ENCODE data around the gene UFD1. TPM values are rescaled to one million over a fixed set of nuclear protein-coding genes. Genes with fewer than 3 reads are reported as not detected.

UFD1 gene
- total and polyA plus RNA-seq, 2 of the 13 experiments (the other 11 are each of a cell fraction or from before 2014, with no cell fraction given) = 47.9 to 51.1 TPM

- CTCF ChIA-PET (ENCODE audit: low intra/inter-chr PET ratio, low total read pairs) = no interaction called here
- ATAC-seq = no peak
- no peak overlapping the region for H3K9ac ChIP-seq (ENCODE audit: insufficient read depth, low read depth, low read length)
- BruUV-seq (replicated peaks) = no TSS peak
- no peak for FAIRE-seq
- H4K20me1 ChIP-seq (ENCODE audit: insufficient read depth, low read length) = no peaks in the 10 kb centered on the region
- intact Hi-C loops (cut with micrococcal nuclease; ENCODE audit: unreplicated experiment) (no loop called here), in situ Hi-C loops (cut with HindIII; ENCODE audit: extremely low pct_ligation_motif_present, low pct_unique_long_range_greater_than_20kb) (no loop called here)
- H3K79me2 ChIP-seq (ENCODE audit: insufficient read depth, low read length) = no peaks in the 10 kb centered on the region
- H3K4me3 ChIP-seq (replicated peaks in 1 of 3; ENCODE audit: insufficient read depth in 1 of 3, low read depth in 2 of 3, low read length in 3 of 3) = no peak overlapping the region
- TF ChIP-seq ZBTB34 (CRISPR knock-in tag; IDR thresholded peaks at IDR 0.05) = no peak
- no peak for TF ChIP-seq SIN3A (IDR thresholded peaks at IDR 0.05; ENCODE audit: borderline replicate concordance, low read depth, low read length)
- TF ChIP-seq KMT2B (CRISPR knock-in tag; IDR thresholded peaks at IDR 0.05) = no peak
- TF ChIP-seq ZNF557 (CRISPR knock-in tag; IDR thresholded peaks at IDR 0.05) = no peak
- TF ChIP-seq HHEX (CRISPR knock-in tag; IDR thresholded peaks at IDR 0.05) = no peak
- peaks cover 21 to 71% of the 10 kb centered on the region in 2 experiments; a peak in 4 of 5 replicates for H3K36me3 ChIP-seq (replicated peaks in 1 of 2; ENCODE audit: control insufficient read depth in 1 of 2, insufficient read depth in 2 of 2, low read length in 2 of 2)
- WGBS (ENCODE audit: low lambda C conversion rate) = 97% methylated on average over 6 of the region's 6 CpGs
- no peaks in the 10 kb centered on the region for H3K9me3 ChIP-seq (ENCODE audit: low read length)
- POLR2A ChIA-PET = no interaction called here
- no peak for DNase-seq (ENCODE audit: low spot score)
- no peak overlapping the region for H3K4me2 ChIP-seq (ENCODE audit: low read depth, low read length)
- H2AFZ ChIP-seq (ENCODE audit: low read length) = no peak overlapping the region
- no peak overlapping the region for H3K27ac ChIP-seq (ENCODE audit: extremely low read length, insufficient read depth, low read length)
- no peaks in the 10 kb centered on the region for H3K27me3 ChIP-seq (ENCODE audit: control insufficient read depth in 1 of 2, insufficient read depth in 2 of 2, low read length in 2 of 2)
- H3K4me1 ChIP-seq (ENCODE audit: insufficient read depth, low read length) = peaks cover 3% of the 10 kb centered on the region
These were observed 24.8 kb downstream of the UFD1 start for GRCh38 chr22:19454156-19454555.

- FAIRE-seq (no peak), ATAC-seq (no peak), DNase-seq (ENCODE audit: low spot score) (no peak)
- POLR2A ChIA-PET = no interaction called here
- H3K4me3 ChIP-seq (replicated peaks in 1 of 3; ENCODE audit: insufficient read depth in 1 of 3, low read depth in 2 of 3, low read length in 3 of 3) = no peak overlapping the region
- H3K27ac ChIP-seq (ENCODE audit: extremely low read length, insufficient read depth, low read length) = no peak overlapping the region
- H3K79me2 ChIP-seq (ENCODE audit: insufficient read depth, low read length) = no peaks in the 10 kb centered on the region
- H3K36me3 ChIP-seq (replicated peaks in 1 of 2; ENCODE audit: control insufficient read depth in 1 of 2, insufficient read depth in 2 of 2, low read length in 2 of 2) = peaks cover 21 to 74% of the 10 kb centered on the region in 2 experiments; a peak in 4 of 5 replicates
- WGBS (ENCODE audit: low lambda C conversion rate) = 100% methylated on average over 5 of the region's 5 CpGs
- no TSS peak for BruUV-seq (replicated peaks)
- H3K9me3 ChIP-seq (ENCODE audit: low read length) = no peaks in the 10 kb centered on the region
- H3K4me2 ChIP-seq (ENCODE audit: low read depth, low read length) = no peak overlapping the region
- H2AFZ ChIP-seq (ENCODE audit: low read length) = no peak overlapping the region
- intact Hi-C loops (cut with micrococcal nuclease; ENCODE audit: unreplicated experiment) (no loop called here), in situ Hi-C loops (cut with HindIII; ENCODE audit: extremely low pct_ligation_motif_present, low pct_unique_long_range_greater_than_20kb) (no loop called here)
- H3K4me1 ChIP-seq (ENCODE audit: insufficient read depth, low read length) = peaks cover 8% of the 10 kb centered on the region
- no peaks in the 10 kb centered on the region for H4K20me1 ChIP-seq (ENCODE audit: insufficient read depth, low read length)
- H3K27me3 ChIP-seq (ENCODE audit: control insufficient read depth in 1 of 2, insufficient read depth in 2 of 2, low read length in 2 of 2) = no peaks in the 10 kb centered on the region
- TF ChIP-seq ZNF512B (CRISPR knock-in tag; IDR thresholded peaks at IDR 0.05; ENCODE audit: borderline replicate concordance) = no peak
- CTCF ChIA-PET (ENCODE audit: low intra/inter-chr PET ratio, low total read pairs) = no interaction called here
- no peak overlapping the region for H3K9ac ChIP-seq (ENCODE audit: insufficient read depth, low read depth, low read length)
These were observed 25.3 kb downstream of the UFD1 start for GRCh38 chr22:19453718-19454117.

All from HepG2 (cell line).